DND-41 (cell line): ENCODE results near the gene CLIC5.

ENCODE experiments used
- EZH2 ChIP-seq: IDR thresholded peaks from 3 replicates; pipeline ENCODE4 v1.6.1; 2012; ENCODE audit warnings: borderline replicate concordance, low read depth, mild to moderate bottlenecking, moderate library complexity, low read length, inconsistent platforms; ENCODE audit not compliant: severe bottlenecking
- TF ChIP-seq, protein P1 (sequence below): IDR thresholded peaks from 2 replicates; pipeline ENCODE4 v1.5.1; 2012; ENCODE audit warnings: borderline replicate concordance, low read length, moderate library complexity, mild to moderate bottlenecking; ENCODE audit not compliant: poor library complexity, severe bottlenecking; ENCODE audit errors: extremely low read depth

DNA sequence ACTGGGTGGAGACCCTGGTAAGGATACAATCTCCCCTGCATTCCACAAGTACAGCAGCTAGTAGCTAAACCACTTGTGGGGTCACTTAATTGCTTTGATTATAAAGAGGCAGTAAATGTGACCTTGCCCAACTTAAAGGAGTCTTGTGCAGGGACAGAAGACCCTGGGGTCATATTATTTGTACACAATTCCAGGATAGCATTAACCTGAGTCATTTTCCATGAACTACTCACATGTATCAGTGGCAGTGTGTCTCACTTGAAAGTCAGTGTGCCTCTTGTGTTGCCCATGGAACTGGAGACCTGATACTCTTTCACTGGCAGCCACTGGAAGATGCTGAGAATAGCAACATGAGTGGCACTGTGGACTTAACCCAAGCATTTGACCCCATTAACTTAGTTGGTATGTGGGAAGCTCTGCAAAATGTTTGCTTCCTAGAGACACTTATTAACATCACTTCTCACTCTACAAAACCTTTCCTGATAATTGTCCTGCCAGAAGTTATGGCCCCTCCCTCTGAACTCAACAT, 28.9 kb downstream of the CLIC5 start:
- TF ChIP-seq, protein P1, sequence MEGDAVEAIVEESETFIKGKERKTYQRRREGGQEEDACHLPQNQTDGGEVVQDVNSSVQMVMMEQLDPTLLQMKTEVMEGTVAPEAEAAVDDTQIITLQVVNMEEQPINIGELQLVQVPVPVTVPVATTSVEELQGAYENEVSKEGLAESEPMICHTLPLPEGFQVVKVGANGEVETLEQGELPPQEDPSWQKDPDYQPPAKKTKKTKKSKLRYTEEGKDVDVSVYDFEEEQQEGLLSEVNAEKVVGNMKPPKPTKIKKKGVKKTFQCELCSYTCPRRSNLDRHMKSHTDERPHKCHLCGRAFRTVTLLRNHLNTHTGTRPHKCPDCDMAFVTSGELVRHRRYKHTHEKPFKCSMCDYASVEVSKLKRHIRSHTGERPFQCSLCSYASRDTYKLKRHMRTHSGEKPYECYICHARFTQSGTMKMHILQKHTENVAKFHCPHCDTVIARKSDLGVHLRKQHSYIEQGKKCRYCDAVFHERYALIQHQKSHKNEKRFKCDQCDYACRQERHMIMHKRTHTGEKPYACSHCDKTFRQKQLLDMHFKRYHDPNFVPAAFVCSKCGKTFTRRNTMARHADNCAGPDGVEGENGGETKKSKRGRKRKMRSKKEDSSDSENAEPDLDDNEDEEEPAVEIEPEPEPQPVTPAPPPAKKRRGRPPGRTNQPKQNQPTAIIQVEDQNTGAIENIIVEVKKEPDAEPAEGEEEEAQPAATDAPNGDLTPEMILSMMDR: no peak
- TF ChIP-seq EZH2: no peak
